ENCODE results near the gene MAD2L1BP.
"Not testable (repeated sequence)": the region's sequence is repeated elsewhere in the genome, so short reads cannot be mapped to it uniquely, and the experiment has no call there.

DNA sequence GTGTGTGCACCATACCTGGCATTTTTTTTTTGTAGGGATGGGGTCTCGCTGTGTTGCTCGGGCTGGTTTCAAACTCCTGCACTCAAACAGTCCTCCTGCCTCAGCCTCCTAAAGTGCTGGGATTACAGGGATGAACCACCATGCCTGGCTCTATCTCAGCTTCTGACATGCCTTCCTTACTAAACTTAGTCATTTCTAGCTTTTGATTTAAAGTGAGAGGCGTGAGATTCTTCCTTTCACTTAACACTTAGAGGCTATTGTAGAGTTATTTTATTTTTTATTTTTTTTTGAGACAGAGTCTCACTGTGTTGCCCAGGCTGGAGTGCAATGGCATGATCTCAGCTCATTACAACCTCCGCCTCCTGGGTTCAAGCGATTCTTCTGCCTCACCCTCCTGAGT, 27.3 kb downstream of the MAD2L1BP start:
- TF ChIP-seq, protein P1, sequence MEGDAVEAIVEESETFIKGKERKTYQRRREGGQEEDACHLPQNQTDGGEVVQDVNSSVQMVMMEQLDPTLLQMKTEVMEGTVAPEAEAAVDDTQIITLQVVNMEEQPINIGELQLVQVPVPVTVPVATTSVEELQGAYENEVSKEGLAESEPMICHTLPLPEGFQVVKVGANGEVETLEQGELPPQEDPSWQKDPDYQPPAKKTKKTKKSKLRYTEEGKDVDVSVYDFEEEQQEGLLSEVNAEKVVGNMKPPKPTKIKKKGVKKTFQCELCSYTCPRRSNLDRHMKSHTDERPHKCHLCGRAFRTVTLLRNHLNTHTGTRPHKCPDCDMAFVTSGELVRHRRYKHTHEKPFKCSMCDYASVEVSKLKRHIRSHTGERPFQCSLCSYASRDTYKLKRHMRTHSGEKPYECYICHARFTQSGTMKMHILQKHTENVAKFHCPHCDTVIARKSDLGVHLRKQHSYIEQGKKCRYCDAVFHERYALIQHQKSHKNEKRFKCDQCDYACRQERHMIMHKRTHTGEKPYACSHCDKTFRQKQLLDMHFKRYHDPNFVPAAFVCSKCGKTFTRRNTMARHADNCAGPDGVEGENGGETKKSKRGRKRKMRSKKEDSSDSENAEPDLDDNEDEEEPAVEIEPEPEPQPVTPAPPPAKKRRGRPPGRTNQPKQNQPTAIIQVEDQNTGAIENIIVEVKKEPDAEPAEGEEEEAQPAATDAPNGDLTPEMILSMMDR (IDR thresholded peaks at IDR 0.05): not testable (repeated sequence)
- TF ChIP-seq POLR2A (IDR thresholded peaks at IDR 0.05): not testable (repeated sequence)
